ENCODE data around the gene UBIAD1.

UBIAD1 gene

GRCh38 chr1:11281518-11282331 is 8.7 kb downstream of the UBIAD1 start:
- TF ChIP-seq ZFP30 (CRISPR knock-in tag; IDR thresholded peaks at IDR 0.05) = no peak
- peak; percentile 38 for TF ChIP-seq ISL1 (CRISPR knock-in tag; IDR thresholded peaks at IDR 0.05)
- no peak for TF ChIP-seq CSRNP3 (CRISPR knock-in tag; IDR thresholded peaks at IDR 0.05)
- no peak for TF ChIP-seq PATZ1 (CRISPR knock-in tag; IDR thresholded peaks at IDR 0.05; ENCODE audit: borderline replicate concordance)
- TF ChIP-seq ESRRG (CRISPR knock-in tag; IDR thresholded peaks at IDR 0.05) = no peak
- TF ChIP-seq OSR1 (CRISPR knock-in tag; IDR thresholded peaks at IDR 0.05) = no peak
- TF ChIP-seq TCF4 (CRISPR knock-in tag; IDR thresholded peaks at IDR 0.05; ENCODE audit: borderline replicate concordance) = no peak
- no peak for TF ChIP-seq SNAI2 (CRISPR knock-in tag; IDR thresholded peaks at IDR 0.05)
- no peak for TF ChIP-seq CSDC2 (CRISPR knock-in tag; IDR thresholded peaks at IDR 0.05)
- TF ChIP-seq ZNF70 (CRISPR knock-in tag; IDR thresholded peaks at IDR 0.05) = no peak
- TF ChIP-seq ZFP3 (CRISPR knock-in tag; IDR thresholded peaks at IDR 0.05) = no peak
- no peak for TF ChIP-seq ARNTL (CRISPR knock-in tag; IDR thresholded peaks at IDR 0.05; ENCODE audit: borderline replicate concordance, low read depth)
- TF ChIP-seq BACH2 (CRISPR knock-in tag; IDR thresholded peaks at IDR 0.05; ENCODE audit: borderline replicate concordance) = no peak
- TF ChIP-seq ZNF8 (CRISPR knock-in tag; IDR thresholded peaks at IDR 0.05) = peak; percentile 69; the same call in 1 of the 2 replicates
- no peak for TF ChIP-seq TSHZ2 (CRISPR knock-in tag; IDR thresholded peaks at IDR 0.05)
- no peak for TF ChIP-seq POU6F1 (CRISPR knock-in tag; IDR thresholded peaks at IDR 0.05; ENCODE audit: borderline replicate concordance, low read depth)
- peak; percentile 57 for ATAC-seq

- no peak for TF ChIP-seq RARB (CRISPR knock-in tag; IDR thresholded peaks at IDR 0.05)
- no peak for TF ChIP-seq ZNF565 (CRISPR knock-in tag; conservative IDR thresholded peaks at IDR 0.05; ENCODE audit: low read depth)
- no peak for TF ChIP-seq OSR1 (CRISPR knock-in tag; IDR thresholded peaks at IDR 0.05)
- TF ChIP-seq ZNF8 (CRISPR knock-in tag; IDR thresholded peaks at IDR 0.05) = no peak
- TF ChIP-seq PPARA (CRISPR knock-in tag; IDR thresholded peaks at IDR 0.05; ENCODE audit: borderline replicate concordance) = no peak
- TF ChIP-seq ARNTL (CRISPR knock-in tag; IDR thresholded peaks at IDR 0.05; ENCODE audit: borderline replicate concordance, low read depth) = no peak
- no peak for TF ChIP-seq CSDC2 (CRISPR knock-in tag; IDR thresholded peaks at IDR 0.05)
- no peak for TF ChIP-seq GLIS3 (CRISPR knock-in tag; IDR thresholded peaks at IDR 0.05)
- TF ChIP-seq TSHZ2 (CRISPR knock-in tag; IDR thresholded peaks at IDR 0.05) = no peak
- no peak for TF ChIP-seq BACH2 (CRISPR knock-in tag; IDR thresholded peaks at IDR 0.05; ENCODE audit: borderline replicate concordance)
- TF ChIP-seq ZNF70 (CRISPR knock-in tag; IDR thresholded peaks at IDR 0.05) = no peak
- no peak for TF ChIP-seq ZFP30 (CRISPR knock-in tag; IDR thresholded peaks at IDR 0.05)
- no peak for TF ChIP-seq ZC3H10 (CRISPR knock-in tag; IDR thresholded peaks at IDR 0.05)
- TF ChIP-seq SNAI2 (CRISPR knock-in tag; IDR thresholded peaks at IDR 0.05) = no peak
- TF ChIP-seq CSRNP3 (CRISPR knock-in tag; IDR thresholded peaks at IDR 0.05) = no peak
- no peak for TF ChIP-seq TOX (CRISPR knock-in tag; IDR thresholded peaks at IDR 0.05; ENCODE audit: borderline replicate concordance)
- no peak for TF ChIP-seq ESRRG (CRISPR knock-in tag; IDR thresholded peaks at IDR 0.05)
- TF ChIP-seq ZFP3 (CRISPR knock-in tag; IDR thresholded peaks at IDR 0.05) = no peak
- TF ChIP-seq ISL1 (CRISPR knock-in tag; IDR thresholded peaks at IDR 0.05) = no peak
- TF ChIP-seq CREB5 (CRISPR knock-in tag; IDR thresholded peaks at IDR 0.05; ENCODE audit: low read depth) = no peak
- no peak for ATAC-seq
These were observed 10.2 kb downstream of the UBIAD1 start for GRCh38 chr1:11283151-11283550.

Data from SK-N-SH treated with all-trans-retinoic acid at 6 μM for 48 hours (cell line).